Endothelial cell of umbilical vein (primary cell): ENCODE measurements around the gene TXNRD2. TPM values are rescaled to one million over a fixed set of nuclear protein-coding genes. Genes with fewer than 3 reads are reported as not detected.

ENCODE experiments used
- BruUV-seq: library from RNA; stranded (reverse); fragments of 400-500 nt; replicated peaks from 2 replicates; lab custom pipeline; 2021; lab: Mats Ljungman, UMichigan
- CTCF ChIA-PET: fragments of 300-600, 350-600 bp; sonication (Branson Sonifier 250); formaldehyde crosslinking; loops from one replicate; lab custom pipeline; 2021; ENCODE audit warnings: antibody characterized with exemption, inconsistent platforms; lab: Charles Lee
- POLR2A ChIA-PET: fragments of 300-600, 350-600 bp; sonication (Branson Sonifier 250); formaldehyde crosslinking; loops from one replicate; lab custom pipeline; 2021; ENCODE audit warnings: antibody characterized with exemption, inconsistent platforms; lab: Charles Lee
- DNase-seq: peaks from one replicate; pipeline ENCODE4 v3.0.0-alpha.2; 2011; ENCODE audit warnings: low read depth, low spot score
- FAIRE-seq: peaks from 2 replicates; lab custom pipeline; 2011; peaks lifted over from hg19 to GRCh38; lab: Jason Lieb, UNC
- H2AFZ ChIP-seq: 2 replicates; pipeline ENCODE4 v1.6.0; 2012; ENCODE audit warnings: low read depth, low read length, control low read depth, inconsistent platforms
- H3K27ac ChIP-seq: 2 replicates; pipeline ENCODE4 v1.5.1; 2011; ENCODE audit warnings: low read depth, mild to moderate bottlenecking, control low read depth, low read length, moderate library complexity; ENCODE audit not compliant: insufficient read depth
- H3K27me3 ChIP-seq, 2 experiments: 2 replicates each; pipeline versions ENCODE4 v1.6.0 to v1.6.1; 2011; ENCODE audit warnings: low read length in 2 of 2, mixed read lengths in 1 of 2; ENCODE audit not compliant: control insufficient read depth in 2 of 2, insufficient read depth in 2 of 2
- H3K36me3 ChIP-seq, 2 experiments: 2 replicates in 1 of 2; 3 replicates in 1 of 2; pipeline ENCODE4 v1.5.1; 2011; ENCODE audit warnings: low read length in 2 of 2, mild to moderate bottlenecking in 1 of 2, moderate library complexity in 1 of 2; ENCODE audit not compliant: control insufficient read depth in 2 of 2, insufficient read depth in 2 of 2; ENCODE audit errors: extremely low read depth in 1 of 2
- H3K4me1 ChIP-seq: 3 replicates; pipeline ENCODE4 v1.5.1; 2011; ENCODE audit warnings: mild to moderate bottlenecking, low read length; ENCODE audit not compliant: control insufficient read depth, insufficient read depth; ENCODE audit errors: extremely low read depth
- H3K4me2 ChIP-seq: 2 replicates; pipeline ENCODE4 v1.6.1; 2011; ENCODE audit warnings: low read length, control low read depth, mixed read lengths; ENCODE audit not compliant: insufficient read depth
- H3K4me3 ChIP-seq, 3 experiments: fragments of 200-600 bp in 1 of 3; sonication (generic), shearing (Covaris generic) in 1 of 3; replicated peaks in 1 of 3; 2 replicates each; pipeline ENCODE4 v1.5.1; 2011 to 2016; ENCODE audit warnings: control low read depth in 3 of 3, low read length in 3 of 3, mild to moderate bottlenecking in 2 of 3, inconsistent platforms in 1 of 3, low read depth in 1 of 3, moderate library complexity in 1 of 3; ENCODE audit not compliant: insufficient read depth in 1 of 3
- H3K79me2 ChIP-seq: 2 replicates; pipeline ENCODE4 v1.6.0; 2012; ENCODE audit warnings: low read length, inconsistent platforms; ENCODE audit not compliant: control insufficient read depth, insufficient read depth
- H3K9ac ChIP-seq: replicated peaks from 2 replicates; pipeline ENCODE3; 2011; ENCODE audit warnings: low read length, control low read depth; ENCODE audit not compliant: insufficient read depth; ENCODE audit errors: extremely low read depth
- H3K9me1 ChIP-seq: replicated peaks from 3 replicates; pipeline ENCODE4 v1.6.0; 2011; ENCODE audit warnings: mild to moderate bottlenecking, low read length; ENCODE audit not compliant: control insufficient read depth, insufficient read depth; ENCODE audit errors: extremely low read depth
- H3K9me3 ChIP-seq: replicated peaks from 2 replicates; pipeline ENCODE4 v1.5.1; 2012; ENCODE audit warnings: low read length, inconsistent platforms; ENCODE audit not compliant: control insufficient read depth, insufficient read depth
- H4K20me1 ChIP-seq: replicated peaks from 2 replicates; pipeline ENCODE3; 2011; ENCODE audit warnings: mild to moderate bottlenecking, low read length; ENCODE audit not compliant: control insufficient read depth, insufficient read depth; ENCODE audit errors: extremely low read depth
- CTCF ChIP-seq, 2 donors: IDR thresholded peaks; 1 replicate in 1 of 2; 2 replicates in 1 of 2; pipeline ENCODE4 v1.5.1; 2011; ENCODE audit warnings: low read length in 2 of 2, mild to moderate bottlenecking in 2 of 2, moderate library complexity in 2 of 2, control low read depth in 1 of 2, inconsistent platforms in 1 of 2, low read depth in 1 of 2; ENCODE audit not compliant: insufficient read depth in 1 of 2; ENCODE audit errors: extremely low read depth in 1 of 2
- EZH2 ChIP-seq: IDR thresholded peaks from 2 replicates; pipeline ENCODE4 v1.6.1; 2012; ENCODE audit warnings: borderline replicate concordance, low read depth, mild to moderate bottlenecking, moderate library complexity, low read length, inconsistent platforms; ENCODE audit not compliant: severe bottlenecking
- FOS ChIP-seq: IDR thresholded peaks from 2 replicates; pipeline ENCODE4 v1.6.1; 2011; ENCODE audit warnings: mild to moderate bottlenecking, low read length, moderate library complexity, borderline replicate concordance; ENCODE audit not compliant: insufficient read depth
- GATA2 ChIP-seq: IDR thresholded peaks from 2 replicates; pipeline ENCODE4 v1.7.0; 2011; ENCODE audit warnings: low read depth, mild to moderate bottlenecking, moderate library complexity, mixed read lengths, low read length; ENCODE audit not compliant: insufficient read length, insufficient read depth
- JUN ChIP-seq: IDR thresholded peaks from 2 replicates; pipeline ENCODE4 v1.6.1; 2011; ENCODE audit warnings: borderline replicate concordance, low read depth; ENCODE audit not compliant: insufficient read length, insufficient read depth
- MAX ChIP-seq: IDR thresholded peaks from 2 replicates; pipeline ENCODE4 v1.6.1; 2011; ENCODE audit not compliant: insufficient read depth, insufficient read length
- MYC ChIP-seq: IDR thresholded peaks from one replicate; pipeline ENCODE4 v1.6.1; 2011; ENCODE audit warnings: mild to moderate bottlenecking, low read depth, low read length
- POLR2A ChIP-seq: IDR thresholded peaks from 2 replicates; pipeline ENCODE4 v1.6.1; 2012; ENCODE audit warnings: low read depth, mild to moderate bottlenecking, control low read depth, low read length
- POLR2AphosphoS5 ChIP-seq: IDR thresholded peaks from 2 replicates; pipeline ENCODE4 v1.6.1; 2012; ENCODE audit warnings: low read depth, mild to moderate bottlenecking, control low read depth, low read length, moderate library complexity; ENCODE audit not compliant: insufficient read depth
- dilution Hi-C: fragments of 300-500 bp; cut with MboI; formaldehyde crosslinking; loops from one replicate; pipeline ENCODE4 v1.15.0; 2019; ENCODE audit warnings: low sequenced_read_pairs; ENCODE audit not compliant: extremely low pct_ligation_motif_present
- intact Hi-C: fragments of 100-400 bp; cut with micrococcal nuclease; formaldehyde crosslinking; loops from one replicate; pipeline ENCODE4 v1.10.0; 2022
- polyA plus RNA-seq, 4 experiments: library from polyadenylated mRNA; depleted of rRNA in 3 of 4; stranded (reverse) in 3 of 4; unstranded in 1 of 4; fragments of >200 nt; gene quantifications; 2 replicates each; pipeline versions ENCODE4 v1.2.1 to v1.2.3, GENCODE V29; 2011 to 2012; ENCODE audit warnings: missing spikeins in 1 of 4
- total RNA-seq: library from RNA; stranded (reverse); gene quantifications from 2 replicates; pipeline ENCODE4 v1.2.3, GENCODE V29; 2021

TXNRD2 gene
- total and polyA plus RNA-seq, 2 donors (not counting 3 experiments of a cell fraction or from before 2014, with no cell fraction given) = 211 to 440 TPM

GRCh38 chr22:19987394-19988306, 46.0 kb upstream of the TXNRD2 start:
- FAIRE-seq (no peak), DNase-seq (no peak)
- Histone ChIP-seq H4K20me1 (no peaks in the 10 kb centered on the region), H3K4me1 (peaks cover 26% of the 10 kb centered on the region), H3K36me3 (peaks cover 0 to 4% of the 10 kb centered on the region in 2 experiments), H3K4me2 (no peak overlapping the region), H3K9me3 (no peaks in the 10 kb centered on the region), H3K4me3 (no peak overlapping the region), H3K9ac (no peak overlapping the region), H3K27ac (no peak overlapping the region), H3K9me1 (no peaks in the 10 kb centered on the region), H3K79me2 (peaks cover 13% of the 10 kb centered on the region), H2AFZ (no peak overlapping the region), H3K27me3 (no peaks in the 10 kb centered on the region)
- TSS peak; percentile 11 for BruUV-seq
- ChIA-PET CTCF (interaction anchor here (1.4 to 4.4 kb wide), 6 partner anchors 11 to 27 kb away, joined by 3 to 78 read pairs (median 6); no protein-coding TSS in a partner anchor), POLR2A (interaction anchor here (1.5 to 1.8 kb wide), 2 partner anchors 13 to 14 kb away, joined by 6 to 7 read pairs; no protein-coding TSS in a partner anchor)
- dilution Hi-C loops = no loop called here
- intact Hi-C loops = no loop called here
- TF ChIP-seq GATA2 (no peak), MYC (no peak), POLR2A (no peak), EZH2 (no peak), FOS (no peak), POLR2AphosphoS5 (no peak), JUN (no peak), MAX (no peak), CTCF (IDR thresholded peaks at IDR 0.05; ENCODE audit: extremely low read depth in 1 of 2, insufficient read depth in 1 of 2, low read depth in 1 of 2, low read length in 2 of 2) (no peak)
